Tibial nerve (tissue), 4 donors: ENCODE data around the gene SNAI1. TPM values are rescaled to one million over a fixed set of nuclear protein-coding genes. Genes with fewer than 3 reads are reported as not detected.

Source experiments
- DNase-seq, 2 donors: peaks; one replicate each; pipeline ENCODE4 v3.0.0-alpha.2; 2019; ENCODE audit warnings: low spot score in 2 of 2
- H3K27ac ChIP-seq, 4 donors: fragments of 200-600 bp; sonication (generic) in 3 of 4; one replicate each; pipeline ENCODE4 v1.5.1; 2017 to 2019; ENCODE audit warnings: mild to moderate bottlenecking in 1 of 4
- H3K27me3 ChIP-seq, 2 donors: fragments of 200-600 bp; sonication (generic) in 1 of 2; one replicate each; pipeline versions ENCODE4 v1.5.1 to v1.6.0; 2017 to 2019
- H3K36me3 ChIP-seq, 3 donors: fragments of 200-600 bp; sonication (generic); one replicate each; pipeline ENCODE4 v1.5.1; 2018 to 2019
- H3K4me1 ChIP-seq, 4 donors: fragments of 200-600 bp; sonication (generic) in 3 of 4; one replicate each; pipeline ENCODE4 v1.5.1; 2017 to 2019
- H3K4me3 ChIP-seq, 4 donors: fragments of 200-600 bp; sonication (generic) in 3 of 4; one replicate each; pipeline ENCODE4 v1.5.1; 2017 to 2019; ENCODE audit warnings: mild to moderate bottlenecking in 1 of 4, moderate library complexity in 1 of 4
- H3K9me3 ChIP-seq, 4 donors: fragments of 200-600 bp; sonication (generic) in 3 of 4; one replicate each; pipeline ENCODE4 v1.5.1; 2017 to 2019
- EP300 ChIP-seq, 2 donors: sonication (generic); formaldehyde crosslinking; IDR thresholded peaks; one replicate each; pipeline ENCODE4 v1.6.1; 2017; ENCODE audit warnings: antibody characterized with exemption in 2 of 2, mild to moderate bottlenecking in 1 of 2
- POLR2A ChIP-seq, 2 donors: fragments of 450-650 bp; IDR thresholded peaks; one replicate each; pipeline ENCODE4 v1.6.1; 2017; ENCODE audit warnings: antibody characterized with exemption in 2 of 2, mild to moderate bottlenecking in 2 of 2, moderate library complexity in 2 of 2
- WGBS, 2 donors: methylation state at CpG; one replicate each; pipeline ENCODE4 v1.1.5; 2018; 5-methylcytosine and 5-hydroxymethylcytosine counted together
- total RNA-seq, 4 donors: library from RNA; depleted of rRNA; stranded (reverse); fragments of >200 nt; gene quantifications; one replicate each; pipeline ENCODE4 v1.1.0, GENCODE V29; 2016
- TF ChIP-seq, protein P1 (sequence below), 5 experiments: fragments of 200-600 bp in 3 of 5; fragments of 450-650 bp in 2 of 5; sonication (generic) in 3 of 5; IDR thresholded peaks; one replicate each; pipeline ENCODE4 v1.5.1; 2016 to 2019; ENCODE audit warnings: antibody characterized with exemption in 5 of 5, mild to moderate bottlenecking in 3 of 5, moderate library complexity in 2 of 5

SNAI1 gene
- total RNA-seq, 4 donors from 2014 or later, result 4.2 to 14.4 (median 6.0) TPM

DNA sequence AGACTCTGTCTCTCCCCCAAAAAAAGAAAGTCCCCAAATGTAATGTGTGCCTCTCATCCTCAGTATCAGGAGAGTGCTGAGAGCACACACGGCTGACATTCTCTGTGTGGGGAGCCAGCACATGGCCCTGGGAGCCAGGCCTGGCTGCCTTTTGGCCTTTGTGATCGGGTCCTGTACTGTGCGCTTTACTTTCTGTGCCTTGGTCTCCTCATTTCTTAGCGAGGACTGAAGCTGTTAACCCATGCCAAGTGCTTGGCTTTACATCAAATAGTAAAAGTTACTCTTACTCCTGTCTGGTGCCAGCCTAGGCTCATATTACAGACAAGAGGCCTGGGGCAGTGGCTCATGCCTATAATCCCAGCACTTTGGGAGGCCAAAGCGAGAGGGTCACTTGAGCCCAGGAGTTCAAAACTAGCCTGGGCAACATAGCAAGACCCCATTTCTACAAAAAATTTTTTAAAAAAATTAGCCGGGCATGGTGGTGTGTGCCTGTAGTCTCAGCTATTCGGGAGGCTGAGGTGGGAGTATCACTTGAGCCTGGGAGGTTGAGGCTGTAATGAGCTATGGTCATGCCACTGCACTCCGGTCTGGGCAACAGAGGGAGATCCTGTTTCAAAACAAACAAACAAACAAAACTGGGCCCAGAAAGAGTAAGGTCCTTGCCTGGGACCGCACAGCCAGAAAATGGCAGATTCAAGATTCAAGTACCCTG is 50.3 kb downstream of the SNAI1 start:
- peak overlapping the region in 2 of 4 donors; percentile 43 to 67 for H3K27ac ChIP-seq
- peaks cover 0 to 50% (median 15%) of the 10 kb centered on the region in 4 donors for H3K4me1 ChIP-seq
- no peaks in the 10 kb centered on the region for H3K36me3 ChIP-seq
- WGBS, 2 donors, result 77 to 80% methylated on average over 9 of the region's 9 CpGs
- no peaks in the 10 kb centered on the region for H3K27me3 ChIP-seq
- no peak for TF ChIP-seq POLR2A (IDR thresholded peaks at IDR 0.05)
- TF ChIP-seq EP300 (IDR thresholded peaks at IDR 0.05), result no peak
- TF ChIP-seq, protein P1, sequence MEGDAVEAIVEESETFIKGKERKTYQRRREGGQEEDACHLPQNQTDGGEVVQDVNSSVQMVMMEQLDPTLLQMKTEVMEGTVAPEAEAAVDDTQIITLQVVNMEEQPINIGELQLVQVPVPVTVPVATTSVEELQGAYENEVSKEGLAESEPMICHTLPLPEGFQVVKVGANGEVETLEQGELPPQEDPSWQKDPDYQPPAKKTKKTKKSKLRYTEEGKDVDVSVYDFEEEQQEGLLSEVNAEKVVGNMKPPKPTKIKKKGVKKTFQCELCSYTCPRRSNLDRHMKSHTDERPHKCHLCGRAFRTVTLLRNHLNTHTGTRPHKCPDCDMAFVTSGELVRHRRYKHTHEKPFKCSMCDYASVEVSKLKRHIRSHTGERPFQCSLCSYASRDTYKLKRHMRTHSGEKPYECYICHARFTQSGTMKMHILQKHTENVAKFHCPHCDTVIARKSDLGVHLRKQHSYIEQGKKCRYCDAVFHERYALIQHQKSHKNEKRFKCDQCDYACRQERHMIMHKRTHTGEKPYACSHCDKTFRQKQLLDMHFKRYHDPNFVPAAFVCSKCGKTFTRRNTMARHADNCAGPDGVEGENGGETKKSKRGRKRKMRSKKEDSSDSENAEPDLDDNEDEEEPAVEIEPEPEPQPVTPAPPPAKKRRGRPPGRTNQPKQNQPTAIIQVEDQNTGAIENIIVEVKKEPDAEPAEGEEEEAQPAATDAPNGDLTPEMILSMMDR (IDR thresholded peaks at IDR 0.05), result no peak
- no peak for DNase-seq
- H3K4me3 ChIP-seq, result no peak overlapping the region
- H3K9me3 ChIP-seq, result no peaks in the 10 kb centered on the region

DNA sequence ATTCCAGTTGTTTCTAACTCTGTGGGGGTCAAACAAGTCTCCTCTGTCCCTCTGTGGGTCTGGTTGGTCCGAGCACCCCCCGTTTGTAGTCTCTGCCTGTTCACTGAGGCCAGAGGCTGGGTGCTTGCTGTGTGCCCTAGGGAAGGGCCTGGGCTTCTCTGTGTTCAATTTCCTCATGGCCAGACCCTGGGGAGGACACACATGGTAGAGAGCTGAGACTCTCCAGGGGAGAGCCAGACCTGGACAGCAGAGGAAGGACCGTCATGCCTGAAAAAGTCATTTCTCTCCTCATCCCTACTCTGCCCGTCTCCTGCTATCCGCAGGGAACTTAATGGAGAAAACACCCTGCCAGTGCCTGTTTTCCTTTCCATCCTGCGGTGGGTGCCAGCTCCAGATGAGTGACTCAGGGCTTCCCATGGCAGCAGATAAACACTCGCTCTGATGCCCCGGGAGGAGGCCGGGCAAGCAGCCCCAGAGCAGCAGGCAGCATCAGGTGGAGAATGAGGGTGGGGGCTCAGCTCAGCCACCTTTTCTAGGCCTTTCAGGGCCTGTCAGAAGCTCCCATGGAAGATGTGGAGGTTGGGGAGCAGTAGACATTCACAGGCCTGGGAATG is 51.9 kb downstream of the SNAI1 start:
- WGBS, 2 donors, result 68 to 78% methylated on average over 8 to 9 of the region's 9 CpGs
- Histone ChIP-seq H3K27me3 (no peaks in the 10 kb centered on the region), H3K4me1 (peaks cover 0 to 44% (median 14%) of the 10 kb centered on the region in 4 donors), H3K9me3 (no peaks in the 10 kb centered on the region), H3K36me3 (no peaks in the 10 kb centered on the region), H3K27ac (peak overlapping the region in 2 of 4 donors; percentile 50 to 67), H3K4me3 (no peak overlapping the region)
- no peak for DNase-seq
- TF ChIP-seq EP300 (IDR thresholded peaks at IDR 0.05) (no peak), POLR2A (IDR thresholded peaks at IDR 0.05) (no peak)
- TF ChIP-seq, protein P1 (IDR thresholded peaks at IDR 0.05), result no peak

DNA sequence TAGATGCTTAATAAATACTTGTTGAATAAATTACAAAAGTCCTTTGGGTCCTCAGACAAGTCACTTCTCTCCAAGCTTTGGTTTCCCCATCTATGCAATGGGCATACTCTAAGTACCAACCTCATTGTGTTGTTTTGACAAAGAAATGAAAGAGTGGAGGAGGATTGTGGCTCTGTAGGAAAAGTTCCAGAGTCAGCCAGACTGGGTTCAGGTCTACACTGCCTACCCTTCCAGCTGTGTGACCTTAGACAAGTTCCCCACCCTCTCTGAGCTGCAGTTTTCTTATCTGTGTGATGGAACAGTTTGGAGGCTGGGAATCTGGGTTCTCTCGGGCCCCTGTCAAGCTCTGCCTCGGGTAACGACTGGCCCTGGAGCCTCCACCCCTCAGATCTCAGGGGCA is 53.9 kb downstream of the SNAI1 start:
- no peak overlapping the region for H3K27ac ChIP-seq
- no peaks in the 10 kb centered on the region for H3K27me3 ChIP-seq
- WGBS, 2 donors, result 93 to 94% methylated on average over 3 of the region's 3 CpGs
- no peak for DNase-seq
- TF ChIP-seq, protein P1 (IDR thresholded peaks at IDR 0.05), result no peak
- no peak for TF ChIP-seq EP300 (IDR thresholded peaks at IDR 0.05)
- no peak for TF ChIP-seq POLR2A (IDR thresholded peaks at IDR 0.05)
- no peaks in the 10 kb centered on the region for H3K36me3 ChIP-seq
- H3K4me3 ChIP-seq, result no peak overlapping the region
- peaks cover 0 to 25% (median 6%) of the 10 kb centered on the region in 4 donors for H3K4me1 ChIP-seq
- no peaks in the 10 kb centered on the region for H3K9me3 ChIP-seq

DNA sequence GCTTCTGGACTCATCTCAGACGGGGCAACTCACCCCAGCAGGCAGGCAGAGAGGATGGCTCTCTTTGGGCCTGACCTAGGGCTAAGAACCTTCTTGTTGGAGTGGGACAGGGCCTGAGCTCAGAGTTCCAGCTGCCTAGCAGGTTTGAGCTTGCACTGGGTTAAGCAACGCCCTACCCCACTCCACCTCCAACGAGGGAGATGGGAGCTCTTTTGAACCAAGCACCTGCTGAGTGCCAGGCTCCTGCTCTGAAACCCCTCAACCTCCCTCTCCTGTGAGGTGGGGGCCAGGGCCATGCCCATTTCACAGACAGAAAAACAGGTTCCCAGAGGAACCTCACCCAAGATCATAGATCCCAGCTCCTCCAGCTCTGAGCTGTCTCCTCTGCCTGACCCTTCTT is 54.3 kb downstream of the SNAI1 start:
- Histone ChIP-seq H3K27me3 (no peaks in the 10 kb centered on the region), H3K4me3 (no peak overlapping the region), H3K27ac (no peak overlapping the region), H3K9me3 (no peaks in the 10 kb centered on the region), H3K4me1 (peaks cover 0 to 23% (median 6%) of the 10 kb centered on the region in 4 donors), H3K36me3 (no peaks in the 10 kb centered on the region)
- TF ChIP-seq, protein P1 (IDR thresholded peaks at IDR 0.05), result no peak
- TF ChIP-seq POLR2A (IDR thresholded peaks at IDR 0.05) (no peak), EP300 (IDR thresholded peaks at IDR 0.05) (no peak)
- WGBS, 2 donors, result 61 to 76% methylated on average over 2 to 3 of the region's 3 CpGs
- no peak for DNase-seq

DNA sequence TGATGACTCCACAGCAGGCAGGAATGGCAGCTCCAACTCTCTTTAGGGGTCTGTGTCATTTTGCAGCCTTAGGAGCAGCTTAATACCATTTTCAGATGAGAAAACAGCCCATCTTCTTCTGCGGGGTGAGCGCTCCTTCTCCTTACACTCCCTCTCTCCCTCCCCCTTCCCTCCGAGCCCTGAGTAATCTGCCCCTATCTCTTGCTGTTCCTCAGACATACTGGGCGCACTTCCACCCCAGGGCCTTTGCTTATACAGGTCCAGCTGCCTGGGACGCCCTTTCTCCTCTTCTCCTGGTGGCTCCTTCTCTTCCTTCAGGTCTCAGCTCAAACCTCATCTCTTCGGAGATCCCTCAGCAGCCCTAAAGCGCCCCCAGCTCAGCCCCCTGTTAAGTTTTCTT is 54.8 kb downstream of the SNAI1 start:
- H3K27me3 ChIP-seq, result no peaks in the 10 kb centered on the region
- H3K4me1 ChIP-seq, result peaks cover 0 to 23% (median 6%) of the 10 kb centered on the region in 4 donors
- H3K4me3 ChIP-seq, result no peak overlapping the region
- H3K9me3 ChIP-seq, result no peaks in the 10 kb centered on the region
- H3K36me3 ChIP-seq, result no peaks in the 10 kb centered on the region
- WGBS, 2 donors, result 85 to 88% methylated on average over 7 of the region's 7 CpGs
- no peak for DNase-seq
- H3K27ac ChIP-seq, result no peak overlapping the region
- TF ChIP-seq POLR2A (IDR thresholded peaks at IDR 0.05) (no peak), EP300 (IDR thresholded peaks at IDR 0.05) (no peak)
- TF ChIP-seq, protein P1 (IDR thresholded peaks at IDR 0.05), result no peak
